Left ventricle myocardium inferior (tissue), 1 donor: ENCODE data around the gene ZNF112. TPM values are rescaled to one million over a fixed set of nuclear protein-coding genes. Genes with fewer than 3 reads are reported as not detected.

ENCODE experiments used
- DNase-seq: peaks from one replicate; pipeline ENCODE4 v3.0.0-alpha.2; 2020
- H3K27ac ChIP-seq: fragments of 200-600 bp; replicated peaks from 2 replicates; pipeline ENCODE4 v1.8.0; 2021
- H3K27me3 ChIP-seq: fragments of 200-600 bp; 2 replicates; pipeline ENCODE4 v1.8.0; 2021; ENCODE audit warnings: low read depth
- H3K36me3 ChIP-seq: fragments of 200-600 bp; 2 replicates; pipeline ENCODE4 v1.8.0; 2021
- H3K4me1 ChIP-seq: fragments of 200-600 bp; 2 replicates; pipeline ENCODE4 v1.8.0; 2021
- H3K4me3 ChIP-seq: fragments of 200-600 bp; 2 replicates; pipeline ENCODE4 v1.8.0; 2021; ENCODE audit warnings: mild to moderate bottlenecking, moderate library complexity
- H3K9me3 ChIP-seq: fragments of 200-600 bp; replicated peaks from 2 replicates; pipeline ENCODE4 v1.8.0; 2021
- intact Hi-C: fragments of 100-400 bp; cut with micrococcal nuclease; formaldehyde crosslinking; loops from one replicate; pipeline ENCODE4 v1.11.0; 2022
- total RNA-seq: library from RNA; stranded (reverse); fragmentation: NEBNext Ultra II Directional; extraction: Animal tissue kit (Norgen Biotek cat#: 25700); gene quantifications from one replicate; pipeline ENCODE4 v1.2.1, GENCODE V29; 2021
- TF ChIP-seq, protein P1 (sequence below): fragments of 200-600 bp; IDR thresholded peaks from 2 replicates; pipeline ENCODE4 v1.8.0; 2021; ENCODE audit warnings: antibody characterized with exemption, mild to moderate bottlenecking, borderline replicate concordance
- donor health status: DM: no; HTN: yes; CAD: no; lungs with severe emphysema.

Gene ZNF112
- total RNA-seq, 1 donor from 2014 or later = 3.5 TPM

DNA sequence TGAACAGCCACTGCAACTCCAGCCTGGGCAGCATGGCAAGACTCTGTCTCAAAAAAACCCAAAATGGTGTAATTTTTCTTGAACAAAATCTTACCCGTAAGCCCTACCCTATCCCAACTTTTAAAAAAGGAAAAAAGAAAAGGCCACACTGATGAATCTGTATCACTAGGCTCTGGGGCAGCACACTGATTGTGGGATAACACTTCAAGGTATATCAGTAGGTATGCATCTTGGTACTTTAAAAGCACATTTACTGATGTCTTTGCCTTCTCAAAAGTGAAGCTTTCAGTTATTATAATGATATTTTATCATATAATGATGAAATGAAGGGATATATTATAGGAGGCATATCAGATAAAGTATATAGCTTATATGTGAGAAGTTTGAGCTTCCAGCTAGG lies 24.3 kb downstream of the ZNF112 start:
- H3K9me3 ChIP-seq = peaks cover 87% of the 10 kb centered on the region
- no peaks in the 10 kb centered on the region for H3K4me1 ChIP-seq
- TF ChIP-seq, protein P1, sequence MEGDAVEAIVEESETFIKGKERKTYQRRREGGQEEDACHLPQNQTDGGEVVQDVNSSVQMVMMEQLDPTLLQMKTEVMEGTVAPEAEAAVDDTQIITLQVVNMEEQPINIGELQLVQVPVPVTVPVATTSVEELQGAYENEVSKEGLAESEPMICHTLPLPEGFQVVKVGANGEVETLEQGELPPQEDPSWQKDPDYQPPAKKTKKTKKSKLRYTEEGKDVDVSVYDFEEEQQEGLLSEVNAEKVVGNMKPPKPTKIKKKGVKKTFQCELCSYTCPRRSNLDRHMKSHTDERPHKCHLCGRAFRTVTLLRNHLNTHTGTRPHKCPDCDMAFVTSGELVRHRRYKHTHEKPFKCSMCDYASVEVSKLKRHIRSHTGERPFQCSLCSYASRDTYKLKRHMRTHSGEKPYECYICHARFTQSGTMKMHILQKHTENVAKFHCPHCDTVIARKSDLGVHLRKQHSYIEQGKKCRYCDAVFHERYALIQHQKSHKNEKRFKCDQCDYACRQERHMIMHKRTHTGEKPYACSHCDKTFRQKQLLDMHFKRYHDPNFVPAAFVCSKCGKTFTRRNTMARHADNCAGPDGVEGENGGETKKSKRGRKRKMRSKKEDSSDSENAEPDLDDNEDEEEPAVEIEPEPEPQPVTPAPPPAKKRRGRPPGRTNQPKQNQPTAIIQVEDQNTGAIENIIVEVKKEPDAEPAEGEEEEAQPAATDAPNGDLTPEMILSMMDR = no peak
- no peaks in the 10 kb centered on the region for H3K27me3 ChIP-seq
- H3K4me3 ChIP-seq = no peak overlapping the region
- no peak for DNase-seq
- H3K36me3 ChIP-seq = peaks cover 98% of the 10 kb centered on the region
- H3K27ac ChIP-seq = no peak overlapping the region
- intact Hi-C loops = no loop called here

DNA sequence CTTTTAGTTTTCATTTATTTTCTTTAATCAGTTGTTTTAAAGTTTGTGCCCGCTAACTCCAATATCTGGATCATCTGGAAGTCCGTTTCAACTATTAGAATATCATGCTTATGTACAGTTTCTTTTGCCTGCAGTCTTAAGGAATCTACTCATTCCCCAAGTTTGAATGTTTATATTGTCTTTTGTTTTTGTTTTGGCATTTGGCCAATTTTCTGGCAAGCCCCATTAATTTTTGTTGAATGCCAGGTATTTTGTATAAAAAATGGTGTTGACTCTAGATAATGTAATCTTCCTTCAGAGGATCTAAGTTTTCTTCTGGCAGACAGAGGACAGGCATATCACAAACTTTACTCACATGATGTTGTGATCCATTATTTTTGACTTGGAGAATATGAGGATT lies 40.6 kb downstream of the ZNF112 start:
- no peaks in the 10 kb centered on the region for H3K4me1 ChIP-seq
- H3K9me3 ChIP-seq = peaks cover 93% of the 10 kb centered on the region
- H3K36me3 ChIP-seq = no peaks in the 10 kb centered on the region
- H3K27ac ChIP-seq = no peak overlapping the region
- TF ChIP-seq, protein P1 = no peak
- DNase-seq = no peak
- intact Hi-C loops = no loop called here
- no peaks in the 10 kb centered on the region for H3K27me3 ChIP-seq
- H3K4me3 ChIP-seq = no peak overlapping the region

DNA sequence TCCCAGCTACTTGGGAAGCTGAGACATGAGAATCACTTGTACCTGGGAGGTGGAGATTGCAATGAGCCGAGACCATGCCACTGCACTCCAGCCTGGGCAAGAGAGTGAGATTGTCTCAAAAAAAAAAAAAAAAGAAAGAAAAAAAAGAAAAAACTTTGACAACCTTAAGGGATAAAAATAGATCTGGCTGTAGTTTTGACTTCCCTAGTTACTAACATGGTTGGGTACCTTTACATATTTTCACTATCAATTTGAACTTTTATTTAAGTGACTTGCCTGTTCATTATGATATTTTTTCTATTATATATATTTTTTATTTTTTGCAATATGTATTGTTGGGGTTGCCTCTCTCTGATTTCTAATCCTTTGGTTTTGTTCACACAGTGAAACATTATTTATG lies 43.2 kb downstream of the ZNF112 start:
- Histone ChIP-seq H3K27ac (no peak overlapping the region), H3K4me1 (no peaks in the 10 kb centered on the region), H3K4me3 (no peak overlapping the region), H3K27me3 (no peaks in the 10 kb centered on the region), H3K9me3 (peaks cover 84% of the 10 kb centered on the region), H3K36me3 (no peaks in the 10 kb centered on the region)
- no peak for DNase-seq
- TF ChIP-seq, protein P1 = no peak
- intact Hi-C loops = no loop called here

- H3K36me3 ChIP-seq = no peaks in the 10 kb centered on the region
- TF ChIP-seq, protein P1 = no peak
- no peak for DNase-seq
- no peak overlapping the region for H3K27ac ChIP-seq
- H3K4me1 ChIP-seq = peaks cover 22% of the 10 kb centered on the region
- intact Hi-C loops = no loop called here
- no peak overlapping the region for H3K4me3 ChIP-seq
- peaks cover 48% of the 10 kb centered on the region for H3K9me3 ChIP-seq
- H3K27me3 ChIP-seq = no peaks in the 10 kb centered on the region
Measured at GRCh38 chr19:44308011-44308410, 48.5 kb downstream of the ZNF112 start.

- Histone ChIP-seq H3K4me1 (peaks cover 22% of the 10 kb centered on the region), H3K36me3 (peaks cover 13% of the 10 kb centered on the region), H3K27ac (no peak overlapping the region), H3K4me3 (no peak overlapping the region), H3K9me3 (peaks cover 34% of the 10 kb centered on the region), H3K27me3 (no peaks in the 10 kb centered on the region)
- intact Hi-C loops = no loop called here
- TF ChIP-seq, protein P1 = no peak
- DNase-seq = no peak
Measured at GRCh38 chr19:44306283-44306682, 50.2 kb downstream of the ZNF112 start.

- intact Hi-C loops = no loop called here
- H3K27ac ChIP-seq = peak overlapping the region; percentile 84
- no peaks in the 10 kb centered on the region for H3K27me3 ChIP-seq
- H3K36me3 ChIP-seq = peaks cover 21% of the 10 kb centered on the region
- peaks cover 22% of the 10 kb centered on the region for H3K4me1 ChIP-seq
- no peak for DNase-seq
- TF ChIP-seq, protein P1 = no peak
- H3K9me3 ChIP-seq = peaks cover 30% of the 10 kb centered on the region
- H3K4me3 ChIP-seq = peak overlapping the region; percentile 88
Measured at GRCh38 chr19:44305457-44305856, 51.0 kb downstream of the ZNF112 start.
